NCI-H2029 treated with DMSO at 0.1 percent for 48 hours (cell line): Measurements from ENCODE around the gene CHCHD6.
A peak's percentile ranks its signal among the peaks of the same experiment; 100 is the strongest.

Experiments used
- DNase-seq: peaks from one replicate; lab custom pipeline; 2025; lab: John Stamatoyannopoulos, UW

Gene CHCHD6

DNA sequence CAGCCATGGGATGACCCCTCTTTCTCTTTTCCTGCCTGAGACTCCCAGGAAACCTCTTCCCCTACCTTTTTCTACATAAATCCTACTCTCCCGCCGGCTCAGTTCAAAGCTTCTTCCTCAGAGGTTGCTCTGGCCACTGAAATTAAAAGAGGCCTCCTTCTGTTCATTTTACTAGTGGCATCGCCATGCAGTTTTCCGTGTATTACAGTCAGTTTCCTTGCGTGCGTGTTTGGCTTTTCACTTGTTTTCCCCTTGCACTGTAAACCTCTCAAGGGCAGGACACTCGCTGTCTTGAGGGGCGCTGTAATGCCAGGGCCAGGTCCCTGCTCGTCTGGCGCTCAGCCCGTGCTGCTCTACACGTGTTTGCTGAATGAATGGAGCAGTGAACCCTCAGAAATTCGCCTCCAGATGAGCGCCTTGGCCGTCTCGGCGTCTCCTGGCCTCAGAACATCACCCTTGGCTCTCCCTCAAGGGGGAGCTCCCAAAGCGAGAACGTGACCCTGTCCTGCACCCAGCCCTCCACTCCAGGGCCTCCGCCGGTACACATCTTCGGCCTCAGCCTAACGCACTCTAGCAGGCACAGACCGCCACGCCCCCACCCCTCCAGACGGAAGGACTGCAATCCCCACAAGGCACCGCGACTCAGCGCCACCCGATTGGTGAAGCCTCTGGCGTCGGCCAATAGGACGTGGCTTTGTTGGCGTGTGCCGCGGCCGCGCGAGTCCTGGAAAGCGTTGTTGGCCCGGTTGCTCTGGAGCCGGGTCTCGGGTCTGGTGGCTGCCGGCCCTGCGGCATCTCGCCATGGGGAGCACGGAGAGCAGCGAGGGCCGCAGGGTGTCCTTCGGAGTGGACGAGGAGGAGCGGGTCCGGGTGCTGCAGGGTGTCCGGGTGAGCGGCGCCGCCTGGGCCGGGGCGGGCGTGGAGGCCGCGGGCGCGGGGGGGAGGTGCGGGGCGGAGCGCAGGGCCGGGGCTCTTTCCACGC lies at the start of gene CHCHD6:
Gene CHCHD6 (plus strand): TSS at position 729 of the 982 bp plus-strand sequence. CDS start 73 bp downstream, at position 802.
- DNase-seq, result peak; percentile 85

GRCh38 chr3:126654571-126655383 lies 49.3 kb upstream of the CHCHD6 start, which contains the start of gene TXNRD3:
Gene TXNRD3, minus strand, starts transcription at chr3:126655124.
- DNase-seq, result peak; percentile 37

DNA sequence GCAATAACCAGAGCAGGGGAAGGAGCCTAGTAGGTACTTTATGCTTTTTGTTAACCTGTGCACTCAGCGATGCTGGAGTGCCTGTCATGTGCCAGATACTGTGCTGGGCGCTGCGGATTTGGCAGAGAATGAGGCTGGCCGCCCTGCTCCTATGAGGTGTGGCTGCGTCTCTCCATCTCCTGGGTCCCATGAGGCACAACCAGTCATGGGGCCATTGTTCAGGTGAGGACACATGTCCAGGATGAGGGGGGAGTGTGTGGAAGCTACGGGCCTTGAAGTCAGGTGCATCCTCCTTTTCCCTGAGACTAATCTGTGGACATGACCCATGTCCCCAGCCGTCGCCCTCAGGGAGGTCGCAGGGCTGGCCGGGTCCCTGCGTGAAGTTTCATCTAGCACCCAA lies 48.2 kb upstream of the CHCHD6 start:
- DNase-seq, result no peak

DNA sequence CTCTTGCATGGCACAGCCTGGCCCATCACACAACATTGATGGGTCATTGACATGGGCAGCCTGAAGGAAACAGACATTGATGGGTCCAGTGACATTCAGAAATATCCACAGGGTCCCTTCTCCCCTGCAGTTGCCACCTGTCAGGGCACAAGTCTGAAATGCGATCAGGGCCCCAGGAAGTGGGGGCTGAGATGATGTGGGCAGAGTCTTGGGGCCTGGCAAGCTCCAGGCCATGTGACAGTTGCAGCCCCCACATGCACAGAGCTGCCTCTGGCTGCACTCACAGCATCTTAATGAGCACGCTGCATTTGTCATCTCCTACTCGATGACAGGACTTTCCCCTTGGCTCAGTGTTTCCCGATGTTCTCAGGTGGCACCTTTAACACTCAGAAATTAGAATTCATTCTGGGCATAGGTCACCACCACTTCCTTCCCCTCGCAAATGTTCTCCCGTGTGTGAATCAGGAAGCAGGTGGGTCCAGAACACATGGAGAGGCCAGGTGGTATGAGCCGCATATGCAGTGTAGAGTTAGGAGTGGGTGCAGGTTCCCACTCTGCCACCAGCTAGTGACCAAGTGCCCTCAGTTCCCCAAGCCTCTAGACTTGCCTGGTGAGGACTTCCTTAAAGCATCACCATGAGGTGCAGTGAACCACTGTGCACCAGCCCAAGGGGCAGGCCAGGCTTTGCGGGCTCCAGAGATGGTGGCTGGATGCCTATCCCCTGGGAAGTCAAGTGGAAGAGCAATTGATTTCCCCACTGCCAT lies 47.5 kb upstream of the CHCHD6 start:
- DNase-seq, result no peak

DNA sequence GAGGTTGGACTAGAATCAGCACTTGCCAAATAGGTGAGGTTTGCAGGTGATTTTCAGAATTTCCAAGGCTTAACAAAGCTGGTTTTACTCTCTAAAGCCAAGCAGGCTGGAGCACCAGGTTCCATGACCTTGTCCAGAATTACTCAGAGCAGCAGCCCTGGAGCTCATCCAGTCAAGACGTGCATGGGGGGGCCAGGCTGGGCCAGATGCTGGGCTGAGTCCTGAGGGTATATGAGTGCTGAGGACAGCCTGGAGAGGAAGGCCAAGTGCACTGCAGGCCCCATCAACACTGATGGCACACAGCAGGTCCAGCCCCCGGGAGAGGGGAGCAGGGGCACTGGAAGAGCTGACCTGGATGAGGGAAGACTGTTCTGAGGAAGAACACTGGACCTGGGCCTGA lies 46.1 kb upstream of the CHCHD6 start:
- no peak for DNase-seq

DNA sequence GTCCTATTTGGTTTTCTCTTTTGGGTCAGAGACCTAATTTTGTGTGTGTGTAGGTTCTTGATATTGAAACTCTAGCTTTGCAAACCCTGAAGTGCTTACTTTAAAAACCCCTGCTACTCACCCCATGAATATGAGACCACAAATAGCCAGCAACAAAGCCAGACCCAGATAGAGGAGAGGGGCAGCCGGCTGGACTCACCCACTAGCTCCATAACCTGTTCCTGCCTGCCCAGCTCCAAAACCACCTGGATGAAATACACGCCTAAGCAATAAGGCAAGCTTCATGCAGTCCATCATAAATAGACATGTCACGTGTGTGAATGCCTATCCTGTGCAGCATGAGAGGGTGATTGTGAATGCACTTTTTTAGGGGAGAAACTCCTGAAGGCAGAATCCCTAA lies 45.5 kb upstream of the CHCHD6 start:
- no peak for DNase-seq

GRCh38 chr3:126659915-126660886 lies 43.8 kb upstream of the CHCHD6 start:
- no peak for DNase-seq

- DNase-seq, result no peak
Measured at GRCh38 chr3:126661532-126662364, 42.3 kb upstream of the CHCHD6 start.

DNA sequence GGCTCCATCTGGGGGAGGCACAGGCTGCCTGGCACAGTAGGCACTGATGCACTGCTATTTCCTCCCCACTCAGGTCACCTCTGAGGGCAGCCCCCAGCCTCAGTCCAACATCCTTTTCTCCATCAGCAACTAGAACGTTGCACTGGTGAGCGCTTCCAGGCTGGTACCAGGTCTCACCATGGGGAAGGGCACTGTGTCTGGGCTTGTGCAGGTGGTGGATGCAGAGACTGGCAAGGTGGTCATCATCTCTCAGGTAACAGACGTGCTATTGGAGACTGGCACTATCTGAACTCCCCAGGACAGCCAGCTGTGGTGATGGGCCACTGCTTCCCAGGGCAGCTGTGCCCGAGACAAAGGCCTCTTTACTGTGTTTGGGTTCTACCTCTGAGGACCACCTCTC lies 40.8 kb upstream of the CHCHD6 start:
- no peak for DNase-seq

- no peak for DNase-seq
Measured at GRCh38 chr3:126663750-126664149, 40.3 kb upstream of the CHCHD6 start.

- no peak for DNase-seq
Measured at GRCh38 chr3:126664591-126665214, 39.3 kb upstream of the CHCHD6 start.

- DNase-seq, result no peak
Measured at GRCh38 chr3:126665221-126665936, 38.7 kb upstream of the CHCHD6 start.

GRCh38 chr3:126665959-126666657 lies 37.9 kb upstream of the CHCHD6 start:
- DNase-seq, result no peak

DNA sequence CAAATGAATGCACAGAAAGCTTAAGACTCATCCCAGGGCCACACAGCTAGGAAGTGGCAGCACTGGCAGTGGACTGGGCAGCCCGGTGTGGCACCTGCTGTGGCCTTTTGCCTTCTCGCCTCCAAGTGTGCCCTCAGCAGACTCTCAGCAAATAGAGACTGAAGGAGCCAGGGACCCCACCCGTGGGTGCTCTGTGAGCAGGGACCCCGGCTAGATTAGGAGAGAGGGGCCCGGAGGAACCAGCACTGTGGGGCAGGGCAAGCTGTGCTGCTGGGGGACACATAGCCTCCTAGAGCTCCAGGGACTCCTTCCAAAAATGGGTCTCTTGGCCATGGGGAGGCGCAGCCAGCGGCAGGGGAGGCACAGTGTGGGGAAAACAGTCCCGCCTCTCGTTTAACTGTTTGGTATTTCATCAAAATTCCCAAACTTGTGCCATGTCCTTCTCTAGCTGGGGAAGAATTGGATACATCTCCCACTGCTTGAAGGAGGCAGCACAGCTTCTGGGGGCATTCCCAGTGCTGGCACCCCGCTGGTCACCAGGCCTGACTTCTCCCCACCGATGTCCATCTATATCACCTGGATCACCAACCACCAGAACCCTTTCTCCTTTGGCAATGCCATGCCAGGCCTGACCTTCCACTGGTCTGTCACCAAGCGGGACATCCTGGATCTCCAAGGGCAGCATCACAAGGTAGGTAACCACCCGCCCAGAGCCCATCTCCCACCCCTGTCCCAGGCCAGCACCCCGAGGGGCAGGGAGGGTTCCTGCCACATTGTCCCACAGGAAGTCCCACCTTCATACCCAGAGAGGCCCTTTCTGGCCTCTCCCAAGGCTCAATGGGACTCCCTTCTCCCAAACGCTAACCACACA lies 37.1 kb upstream of the CHCHD6 start:
- DNase-seq, result no peak

- DNase-seq, result no peak
Measured at GRCh38 chr3:126667631-126668449, 36.2 kb upstream of the CHCHD6 start.
